ENCODE data around the gene CRTC2.

CRTC2 gene

GRCh38 chr1:153945131-153945794 is 13.1 kb downstream of the CRTC2 start:
- DNase-seq: no peak

- DNase-seq: no peak
These were observed 13.6 kb downstream of the CRTC2 start for GRCh38 chr1:153944827-153945117.

- DNase-seq: no peak
These were observed 14.2 kb downstream of the CRTC2 start for GRCh38 chr1:153944005-153944826.

- DNase-seq: no peak
These were observed 15.5 kb downstream of the CRTC2 start for GRCh38 chr1:153942766-153943549.

- no peak for DNase-seq
These were observed 16.3 kb downstream of the CRTC2 start for GRCh38 chr1:153941826-153942725.

- DNase-seq: no peak
These were observed 17.7 kb downstream of the CRTC2 start for GRCh38 chr1:153940756-153941155.

- DNase-seq: no peak
These were observed 18.9 kb downstream of the CRTC2 start for GRCh38 chr1:153939476-153939875.

- no peak for DNase-seq
These were observed 19.4 kb downstream of the CRTC2 start for GRCh38 chr1:153938996-153939395.

- DNase-seq: no peak
These were observed 21.1 kb downstream of the CRTC2 start for GRCh38 chr1:153937331-153937730.

- no peak for DNase-seq
These were observed 22.2 kb downstream of the CRTC2 start for GRCh38 chr1:153936011-153936802.

GRCh38 chr1:153934746-153935145 is 23.7 kb downstream of the CRTC2 start:
- no peak for DNase-seq

GRCh38 chr1:153933955-153934354 is 24.5 kb downstream of the CRTC2 start:
- DNase-seq: no peak

GRCh38 chr1:153933430-153933829 is 25.0 kb downstream of the CRTC2 start:
- DNase-seq: no peak

- DNase-seq: no peak
These were observed 26.0 kb downstream of the CRTC2 start for GRCh38 chr1:153932156-153933131.

- no peak for DNase-seq
These were observed 28.1 kb downstream of the CRTC2 start for GRCh38 chr1:153929981-153930948.

- DNase-seq: no peak
These were observed 29.0 kb downstream of the CRTC2 start for GRCh38 chr1:153929426-153929825.

- DNase-seq: no peak
These were observed 29.5 kb downstream of the CRTC2 start for GRCh38 chr1:153928791-153929341.

GRCh38 chr1:153928245-153928644 is 30.2 kb downstream of the CRTC2 start:
- DNase-seq: no peak

- DNase-seq: no peak
These were observed 32.0 kb downstream of the CRTC2 start for GRCh38 chr1:153926405-153926804.
